Bronchial epithelial cell (primary cell): Measurements from ENCODE around the gene PPP2R5C. TPM values are rescaled to one million over a fixed set of nuclear protein-coding genes. Genes with fewer than 3 reads are reported as not detected.

Experiments used
- DNase-seq: peaks from one replicate; pipeline ENCODE4 v3.0.0-alpha.2; 2010; ENCODE audit warnings: low read depth
- FAIRE-seq: peaks from 2 replicates; lab custom pipeline; 2011; peaks lifted over from hg19 to GRCh38; lab: Jason Lieb, UNC
- H3K27me3 ChIP-seq: 2 replicates; pipeline ENCODE4 v1.5.1; 2011; ENCODE audit warnings: low read length; ENCODE audit not compliant: control insufficient read depth, insufficient read depth
- H3K36me3 ChIP-seq: 2 replicates; pipeline ENCODE4 v1.5.1; 2011; ENCODE audit warnings: low read length; ENCODE audit not compliant: control insufficient read depth, insufficient read depth
- H3K4me3 ChIP-seq: 2 replicates; pipeline ENCODE4 v1.5.1; 2011; ENCODE audit warnings: mild to moderate bottlenecking, low read depth, low read length, control low read depth
- total RNA-seq: library from RNA; depleted of rRNA; stranded (reverse); fragments of >200 nt; gene quantifications from 2 replicates; pipeline ENCODE4 v1.2.1, GENCODE V29; 2014
- TF ChIP-seq, protein P1 (sequence below): IDR thresholded peaks from 2 replicates; pipeline ENCODE4 v1.5.1; 2011; ENCODE audit warnings: mild to moderate bottlenecking, moderate library complexity, low read length, control low read depth, inconsistent platforms; ENCODE audit not compliant: insufficient read depth, severe bottlenecking

PPP2R5C gene
- total RNA-seq, 1 donor from 2014 or later, result 71.3 TPM

DNA sequence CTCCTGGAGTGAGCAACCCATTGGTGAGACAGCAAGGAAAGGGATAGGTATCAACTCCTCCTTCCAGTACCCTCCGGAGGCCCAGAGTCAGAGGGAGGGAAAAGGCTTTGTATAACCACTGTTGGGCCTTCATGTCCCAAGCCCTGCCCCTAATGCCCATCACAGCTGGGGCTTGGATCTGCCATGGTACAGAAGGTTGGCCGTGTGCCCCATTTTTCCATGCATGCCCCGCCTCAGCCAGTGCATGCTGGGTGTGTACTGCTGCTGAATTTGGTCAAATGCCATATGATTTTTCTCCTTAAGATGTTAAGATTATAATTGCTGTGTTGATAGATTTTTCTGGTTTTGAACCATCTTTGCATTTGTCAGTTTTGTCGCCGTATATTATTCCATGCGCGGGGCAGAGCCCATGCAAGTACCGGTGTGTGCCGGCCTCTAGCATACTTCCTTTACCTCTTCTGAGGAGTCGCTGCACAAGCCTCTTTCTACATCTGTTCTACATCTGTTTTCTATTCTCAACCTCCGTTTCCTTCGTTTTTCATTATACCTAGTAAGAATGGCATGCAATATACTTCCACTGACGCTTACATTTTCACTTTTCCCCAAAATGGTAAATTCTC is 26.6 kb downstream of the PPP2R5C start:
- DNase-seq (no peak), FAIRE-seq (no peak)
- TF ChIP-seq, protein P1, sequence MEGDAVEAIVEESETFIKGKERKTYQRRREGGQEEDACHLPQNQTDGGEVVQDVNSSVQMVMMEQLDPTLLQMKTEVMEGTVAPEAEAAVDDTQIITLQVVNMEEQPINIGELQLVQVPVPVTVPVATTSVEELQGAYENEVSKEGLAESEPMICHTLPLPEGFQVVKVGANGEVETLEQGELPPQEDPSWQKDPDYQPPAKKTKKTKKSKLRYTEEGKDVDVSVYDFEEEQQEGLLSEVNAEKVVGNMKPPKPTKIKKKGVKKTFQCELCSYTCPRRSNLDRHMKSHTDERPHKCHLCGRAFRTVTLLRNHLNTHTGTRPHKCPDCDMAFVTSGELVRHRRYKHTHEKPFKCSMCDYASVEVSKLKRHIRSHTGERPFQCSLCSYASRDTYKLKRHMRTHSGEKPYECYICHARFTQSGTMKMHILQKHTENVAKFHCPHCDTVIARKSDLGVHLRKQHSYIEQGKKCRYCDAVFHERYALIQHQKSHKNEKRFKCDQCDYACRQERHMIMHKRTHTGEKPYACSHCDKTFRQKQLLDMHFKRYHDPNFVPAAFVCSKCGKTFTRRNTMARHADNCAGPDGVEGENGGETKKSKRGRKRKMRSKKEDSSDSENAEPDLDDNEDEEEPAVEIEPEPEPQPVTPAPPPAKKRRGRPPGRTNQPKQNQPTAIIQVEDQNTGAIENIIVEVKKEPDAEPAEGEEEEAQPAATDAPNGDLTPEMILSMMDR, result no peak
- Histone ChIP-seq H3K4me3 (no peak overlapping the region), H3K27me3 (no peaks in the 10 kb centered on the region), H3K36me3 (no peaks in the 10 kb centered on the region)

DNA sequence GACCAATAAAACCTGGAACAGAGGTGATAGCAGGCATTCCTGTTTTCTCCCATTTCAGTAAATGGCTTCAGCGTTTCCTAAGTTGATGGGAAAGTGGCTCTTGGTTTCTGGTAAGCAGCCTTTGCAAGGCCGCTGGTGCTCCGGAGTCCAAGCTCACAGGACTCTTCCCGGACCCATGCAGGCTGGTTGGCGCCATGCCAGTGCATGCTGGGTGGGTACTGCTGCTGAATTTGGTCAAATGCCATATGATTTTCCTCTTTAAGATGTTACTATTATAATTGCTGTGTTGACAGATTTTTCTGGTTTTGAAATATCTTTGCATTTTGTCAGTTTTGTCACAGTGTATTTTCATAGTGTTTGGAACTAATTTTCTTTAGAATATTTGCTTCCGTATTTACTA is 27.7 kb downstream of the PPP2R5C start:
- FAIRE-seq (no peak), DNase-seq (no peak)
- no peaks in the 10 kb centered on the region for H3K36me3 ChIP-seq
- H3K4me3 ChIP-seq, result no peak overlapping the region
- no peaks in the 10 kb centered on the region for H3K27me3 ChIP-seq
- TF ChIP-seq, protein P1, result no peak

DNA sequence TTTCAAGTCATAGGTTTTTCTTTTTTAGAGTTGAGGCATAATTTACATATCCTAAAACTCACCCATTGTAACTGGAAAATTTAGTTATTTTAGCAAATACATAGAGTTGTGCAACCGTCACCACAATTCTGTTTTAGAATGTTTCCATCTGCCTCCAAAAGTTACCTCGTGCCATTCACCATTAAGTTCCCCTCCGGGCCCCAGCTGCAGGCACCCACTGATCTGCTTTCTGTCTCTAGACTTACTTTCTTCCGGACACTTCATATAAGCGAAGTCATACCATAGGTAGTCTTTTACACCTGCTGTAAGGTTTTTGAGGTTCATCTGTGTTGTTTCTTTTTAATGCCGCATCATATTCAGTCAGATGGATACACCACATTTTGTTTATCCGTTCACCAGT is 28.7 kb downstream of the PPP2R5C start:
- DNase-seq (no peak), FAIRE-seq (no peak)
- TF ChIP-seq, protein P1, result no peak
- no peak overlapping the region for H3K4me3 ChIP-seq
- H3K36me3 ChIP-seq, result no peaks in the 10 kb centered on the region
- no peaks in the 10 kb centered on the region for H3K27me3 ChIP-seq

DNA sequence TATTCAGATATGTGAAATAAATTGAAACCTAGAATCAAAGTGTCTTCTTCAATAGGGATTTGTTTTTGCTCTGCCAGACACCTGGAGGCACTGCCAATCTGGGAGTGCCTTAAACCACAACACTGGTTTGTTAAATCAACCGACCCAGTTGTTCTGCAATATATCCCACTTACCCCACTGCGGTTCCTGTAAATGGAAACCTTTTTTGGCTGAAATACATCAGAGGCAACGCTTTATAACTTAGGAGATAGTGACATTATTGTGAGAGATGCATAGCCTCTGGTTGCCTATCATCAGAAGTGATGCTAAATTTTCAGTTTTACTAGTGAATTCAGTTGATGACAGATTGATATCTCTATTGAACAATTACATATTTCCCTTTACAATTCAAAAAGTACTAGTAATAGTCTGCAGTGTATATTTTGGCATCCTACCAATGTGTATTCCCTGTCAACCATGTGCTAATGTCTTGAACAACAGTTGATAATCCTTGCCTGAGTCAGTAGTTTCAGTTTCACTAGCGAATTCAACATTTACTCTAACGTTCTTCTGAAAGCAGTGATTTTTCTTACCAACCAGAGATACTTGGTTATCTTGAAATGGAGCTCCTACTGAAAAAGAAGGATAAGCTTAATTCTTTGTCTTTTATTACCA is 30.5 kb downstream of the PPP2R5C start:
- Histone ChIP-seq H3K4me3 (no peak overlapping the region), H3K36me3 (no peaks in the 10 kb centered on the region), H3K27me3 (no peaks in the 10 kb centered on the region)
- DNase-seq, result peak; percentile 68
- FAIRE-seq, result no peak
- TF ChIP-seq, protein P1, result no peak

DNA sequence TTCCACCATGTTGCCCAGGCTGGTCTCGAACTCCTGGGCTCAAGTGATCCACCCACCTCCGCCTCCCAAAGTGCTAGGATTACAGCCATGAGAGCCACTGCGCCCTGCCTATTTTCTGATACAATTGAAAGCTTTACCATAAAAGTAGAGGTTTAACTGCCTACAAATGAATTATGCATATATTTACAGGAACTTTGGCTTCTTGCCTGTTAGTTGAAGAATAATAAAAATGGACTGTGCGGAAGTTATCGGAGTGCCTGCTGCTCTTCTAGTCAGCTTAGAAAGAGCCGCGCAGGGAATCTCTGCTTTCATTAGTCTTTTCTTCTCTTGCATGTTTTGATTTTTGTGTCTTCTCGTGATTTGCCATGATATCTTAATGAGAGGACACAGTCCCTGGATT is 34.5 kb downstream of the PPP2R5C start:
- FAIRE-seq, result no peak
- no peaks in the 10 kb centered on the region for H3K36me3 ChIP-seq
- no peak for DNase-seq
- no peaks in the 10 kb centered on the region for H3K27me3 ChIP-seq
- TF ChIP-seq, protein P1, result no peak
- no peak overlapping the region for H3K4me3 ChIP-seq
